LNCaP clone FGC (cell line): ENCODE data around the gene PPP1R14D.

Experiments used
- DNase-seq: peaks from one replicate; pipeline ENCODE4 v3.0.0-alpha.2; 2011; ENCODE audit warnings: low read depth
- H3K4me3 ChIP-seq: 2 replicates; pipeline ENCODE4 v1.5.1; 2011; ENCODE audit warnings: mild to moderate bottlenecking, low read depth, low read length, control low read depth
- CTCF ChIP-seq: IDR thresholded peaks from 2 replicates; pipeline ENCODE4 v1.5.1; 2012; ENCODE audit warnings: mild to moderate bottlenecking; ENCODE audit not compliant: control insufficient read depth, insufficient read depth; ENCODE audit errors: extremely low read depth

Gene PPP1R14D

GRCh38 chr15:40858706-40859105 lies 30.2 kb upstream of the PPP1R14D start:
- TF ChIP-seq CTCF, result no peak
- H3K4me3 ChIP-seq, result no peak overlapping the region
- DNase-seq, result no peak

- 0 out of 2 replicates have a peak overlapping the region, but pooled peaks have one; percentile 8 for H3K4me3 ChIP-seq
- TF ChIP-seq CTCF, result peak; percentile 96
- peak; percentile 87 for DNase-seq
Observed at GRCh38 chr15:40857601-40858341, 29.3 kb upstream of the PPP1R14D start.

- DNase-seq, result no peak
- H3K4me3 ChIP-seq, result no peak overlapping the region
- TF ChIP-seq CTCF, result no peak
Observed at GRCh38 chr15:40856746-40857145, 28.2 kb upstream of the PPP1R14D start.

GRCh38 chr15:40855706-40856234 lies 27.3 kb upstream of the PPP1R14D start:
- DNase-seq, result no peak
- no peak for TF ChIP-seq CTCF
- H3K4me3 ChIP-seq, result no peak overlapping the region

GRCh38 chr15:40854161-40854560 lies 25.7 kb upstream of the PPP1R14D start:
- DNase-seq, result no peak
- no peak overlapping the region for H3K4me3 ChIP-seq
- TF ChIP-seq CTCF, result no peak

GRCh38 chr15:40853241-40853890 lies 24.9 kb upstream of the PPP1R14D start:
- no peak overlapping the region for H3K4me3 ChIP-seq
- DNase-seq, result no peak
- no peak for TF ChIP-seq CTCF
